ENCODE measurements around the gene RPL14. TPM values are rescaled to one million over a fixed set of nuclear protein-coding genes. Genes with fewer than 3 reads are reported as not detected.

RPL14 gene
- total and polyA plus RNA-seq, 10 of the 15 experiments (the other 5 are each of a cell fraction or from before 2014, with no cell fraction given) = 530 to 3,008 (median 1,136) TPM

GRCh38 chr3:40452876-40453730 is 4.0 kb upstream of the RPL14 start (continued):
- TF ChIP-seq BCLAF1 (IDR thresholded peaks at IDR 0.05) (no peak), FOXK2 (IDR thresholded peaks at IDR 0.05) (peak; percentile 33), BCL3 (IDR thresholded peaks at IDR 0.05; ENCODE audit: borderline replicate concordance, insufficient read depth, low read depth, low read length, poor library complexity, severe bottlenecking) (no peak), CEBPB (IDR thresholded peaks at IDR 0.05; ENCODE audit: borderline replicate concordance in 1 of 2, low read depth in 2 of 2, low read length in 2 of 2) (no peak), ELK1 (IDR thresholded peaks at IDR 0.05; ENCODE audit: low read depth, low read length) (peak; percentile 60; the same call in 1 of the 2 replicates), MYB (IDR thresholded peaks at IDR 0.05; ENCODE audit: borderline replicate concordance, low read depth, low read length) (no peak), CHD2 (IDR thresholded peaks at IDR 0.05; ENCODE audit: borderline replicate concordance, low read depth, low read length) (peak; percentile 82; the same call in 1 of the 2 replicates), ZNF274 (IDR thresholded peaks at IDR 0.05; ENCODE audit: insufficient read depth, insufficient read length) (no peak), PRDM15 (CRISPR knock-in tag; IDR thresholded peaks at IDR 0.05) (no peak), E2F4 (IDR thresholded peaks at IDR 0.05; ENCODE audit: low read depth, low read length) (no peak), MTA3 (IDR thresholded peaks at IDR 0.05; ENCODE audit: borderline replicate concordance, low read length) (no peak), NBN (IDR thresholded peaks at IDR 0.05) (peak; percentile 92), KLF5 (IDR thresholded peaks at IDR 0.05; ENCODE audit: partially characterized antibody) (peak; percentile 33), CEBPZ (IDR thresholded peaks at IDR 0.05; ENCODE audit: low read depth, low read length) (no peak)

Data from GM12878 (cell line).